Activated CD8-positive, alpha-beta T cell treated with anti-CD3 and anti-CD28 coated beads for 36 hours (primary cell): Measurements from ENCODE around the gene INPP5A. TPM values are rescaled to one million over a fixed set of nuclear protein-coding genes. Genes with fewer than 3 reads are reported as not detected.

Experiments used
- ATAC-seq: fragments of 200-7000 bp; cut with Tn5 transposase; one replicate; pipeline ENCODE4 v1.10.0; 2021; ENCODE audit warnings: mild to moderate bottlenecking, moderate library complexity
- CTCF ChIA-PET: fragments of 350-600 bp; sonication (Branson Sonifier 250); formaldehyde crosslinking; loops from one replicate; lab custom pipeline; 2021; ENCODE audit warnings: antibody characterized with exemption; lab: Charles Lee
- POLR2A ChIA-PET: fragments of 350-600 bp; sonication (Branson Sonifier 250); formaldehyde crosslinking; loops from one replicate; lab custom pipeline; 2021; ENCODE audit warnings: antibody characterized with exemption; lab: Charles Lee
- DNase-seq: peaks from one replicate; pipeline ENCODE4 v3.0.0-alpha.2; 2020
- H3K27ac Mint-ChIP-seq: one replicate; pipeline ENCODE4 v1.8.0; 2021; ENCODE audit warnings: mild to moderate bottlenecking, mixed read lengths
- H3K27me3 Mint-ChIP-seq: one replicate; pipeline ENCODE4 v1.8.0; 2021; ENCODE audit warnings: mixed read lengths
- H3K36me3 Mint-ChIP-seq: one replicate; pipeline ENCODE4 v1.8.0; 2021; ENCODE audit warnings: low read depth, mixed read lengths
- H3K4me1 Mint-ChIP-seq: one replicate; pipeline ENCODE4 v1.8.0; 2021; ENCODE audit warnings: low read depth, mixed read lengths
- H3K4me3 Mint-ChIP-seq: one replicate; pipeline ENCODE4 v1.8.0; 2021; ENCODE audit warnings: mild to moderate bottlenecking, moderate library complexity, mixed read lengths
- H3K9me3 Mint-ChIP-seq: one replicate; pipeline ENCODE4 v1.8.0; 2021; ENCODE audit warnings: mixed read lengths
- intact Hi-C: fragments of 100-400 bp; cut with micrococcal nuclease; formaldehyde crosslinking; loops from one replicate; pipeline ENCODE4 v1.10.0; 2022
- total RNA-seq, 2 experiments: library from RNA; stranded (reverse); gene quantifications; one replicate each; pipeline ENCODE4 v1.2.3, GENCODE V29; 2021
- TF ChIP-seq, protein P1 (sequence below): fragments of 200-600 bp; IDR thresholded peaks from one replicate; pipeline ENCODE4 v1.8.0; 2022; ENCODE audit warnings: antibody characterized with exemption, mild to moderate bottlenecking

INPP5A gene
- total RNA-seq, 2 experiments from 2014 or later, result 9.6 to 10.4 TPM

DNA sequence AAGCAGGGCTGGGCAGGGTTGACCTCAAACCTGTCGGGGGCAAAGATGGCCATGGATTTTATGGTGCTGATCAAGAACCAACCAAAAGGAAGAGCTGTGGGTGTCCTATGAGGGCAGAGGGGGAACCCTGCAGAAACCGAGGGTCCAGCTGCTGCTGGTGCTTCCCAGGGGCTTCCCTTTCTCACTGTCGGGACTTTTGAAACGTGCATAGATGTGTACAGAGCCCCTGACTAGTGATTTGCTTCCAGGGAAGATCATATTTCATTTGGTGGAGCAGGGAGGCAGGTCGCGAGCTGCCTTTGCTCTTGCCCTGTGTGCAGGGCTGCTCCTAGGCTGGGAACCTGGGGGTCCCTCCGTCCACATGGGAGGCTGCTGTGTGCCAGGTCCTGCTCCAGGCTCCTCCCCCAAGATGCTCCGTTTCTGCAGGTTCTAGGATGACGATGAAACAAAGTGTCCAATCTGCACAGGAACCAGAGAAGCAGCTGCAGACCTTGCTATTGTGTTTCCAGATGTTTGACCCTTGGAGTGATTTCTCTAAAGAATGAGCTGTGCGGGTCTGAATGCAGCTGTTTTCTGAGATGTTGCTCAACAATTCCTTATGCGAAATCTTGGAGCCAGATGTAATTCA is 9.4 kb upstream of the INPP5A start:
- Mint-ChIP-seq H3K9me3 (peaks cover 13% of the 10 kb centered on the region), H3K27ac (no peak overlapping the region), H3K36me3 (peaks cover 4% of the 10 kb centered on the region), H3K4me1 (no peaks in the 10 kb centered on the region), H3K4me3 (no peak overlapping the region), H3K27me3 (peaks cover 12% of the 10 kb centered on the region)
- DNase-seq (no peak), ATAC-seq (no peak)
- ChIA-PET CTCF (no interaction called here), POLR2A (interaction anchor here (0.9 kb wide), 1 partner anchor 147 kb away, joined by 3 read pairs; no protein-coding TSS in a partner anchor)
- intact Hi-C loops, result no loop called here
- TF ChIP-seq, protein P1, sequence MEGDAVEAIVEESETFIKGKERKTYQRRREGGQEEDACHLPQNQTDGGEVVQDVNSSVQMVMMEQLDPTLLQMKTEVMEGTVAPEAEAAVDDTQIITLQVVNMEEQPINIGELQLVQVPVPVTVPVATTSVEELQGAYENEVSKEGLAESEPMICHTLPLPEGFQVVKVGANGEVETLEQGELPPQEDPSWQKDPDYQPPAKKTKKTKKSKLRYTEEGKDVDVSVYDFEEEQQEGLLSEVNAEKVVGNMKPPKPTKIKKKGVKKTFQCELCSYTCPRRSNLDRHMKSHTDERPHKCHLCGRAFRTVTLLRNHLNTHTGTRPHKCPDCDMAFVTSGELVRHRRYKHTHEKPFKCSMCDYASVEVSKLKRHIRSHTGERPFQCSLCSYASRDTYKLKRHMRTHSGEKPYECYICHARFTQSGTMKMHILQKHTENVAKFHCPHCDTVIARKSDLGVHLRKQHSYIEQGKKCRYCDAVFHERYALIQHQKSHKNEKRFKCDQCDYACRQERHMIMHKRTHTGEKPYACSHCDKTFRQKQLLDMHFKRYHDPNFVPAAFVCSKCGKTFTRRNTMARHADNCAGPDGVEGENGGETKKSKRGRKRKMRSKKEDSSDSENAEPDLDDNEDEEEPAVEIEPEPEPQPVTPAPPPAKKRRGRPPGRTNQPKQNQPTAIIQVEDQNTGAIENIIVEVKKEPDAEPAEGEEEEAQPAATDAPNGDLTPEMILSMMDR, result no peak

GRCh38 chr10:132532179-132532578 is 5.4 kb upstream of the INPP5A start:
- no peak overlapping the region for H3K4me3 Mint-ChIP-seq
- peaks cover 4% of the 10 kb centered on the region for H3K36me3 Mint-ChIP-seq
- H3K27me3 Mint-ChIP-seq, result peaks cover 10% of the 10 kb centered on the region
- intact Hi-C loops, result no loop called here
- ChIA-PET CTCF (no interaction called here), POLR2A (interaction anchor here (0.5 to 0.9 kb wide), 2 partner anchors 35 to 221 kb away, joined by 3 read pairs; no protein-coding TSS in a partner anchor)
- TF ChIP-seq, protein P1, result no peak
- H3K27ac Mint-ChIP-seq, result no peak overlapping the region
- peaks cover 13% of the 10 kb centered on the region for H3K9me3 Mint-ChIP-seq
- DNase-seq, result no peak
- ATAC-seq, result no peak
- H3K4me1 Mint-ChIP-seq, result peaks cover 13% of the 10 kb centered on the region

DNA sequence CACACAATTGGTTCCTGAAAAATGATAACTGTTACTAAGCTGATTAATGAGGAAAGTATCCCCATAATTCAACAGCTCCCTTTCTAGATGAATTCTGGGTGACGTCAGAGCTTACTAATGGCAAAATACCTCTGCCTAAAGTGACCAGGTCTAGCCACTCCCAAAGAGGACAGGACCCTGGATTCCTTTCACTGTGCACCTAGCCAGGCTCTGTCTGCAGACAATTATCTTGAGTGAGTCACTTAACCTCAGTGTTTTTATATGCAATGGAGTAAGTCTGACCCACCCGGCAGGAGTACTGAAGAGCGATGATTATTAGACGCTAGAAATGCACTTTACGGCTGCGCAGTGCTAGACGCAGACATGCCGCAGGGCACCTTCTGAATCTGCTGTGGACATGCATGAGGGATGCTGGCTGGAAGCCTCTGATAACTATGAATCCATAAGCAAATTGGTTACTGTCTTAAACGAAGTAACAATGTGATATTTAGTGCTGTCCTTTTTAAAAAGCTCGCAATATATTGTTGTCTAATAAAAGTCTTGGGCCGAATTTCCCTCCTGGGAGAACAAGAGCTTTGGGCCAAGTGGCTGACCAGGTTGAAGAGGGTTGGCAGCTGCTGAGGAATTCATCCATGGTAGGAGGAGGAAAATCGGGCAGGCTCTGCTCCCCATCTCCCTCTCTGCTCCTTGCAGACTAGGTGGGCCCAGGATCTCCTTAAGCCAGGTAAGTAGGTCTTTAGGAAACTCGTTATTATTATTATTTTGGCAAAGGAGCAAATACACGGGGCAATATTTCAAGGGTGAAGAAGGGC is 4.6 kb upstream of the INPP5A start:
- peaks cover 8% of the 10 kb centered on the region for H3K27me3 Mint-ChIP-seq
- no peak overlapping the region for H3K27ac Mint-ChIP-seq
- intact Hi-C loops, result no loop called here
- CTCF ChIA-PET, result no interaction called here
- POLR2A ChIA-PET, result no interaction called here
- H3K4me1 Mint-ChIP-seq, result peaks cover 13% of the 10 kb centered on the region
- H3K36me3 Mint-ChIP-seq, result peaks cover 4% of the 10 kb centered on the region
- no peak for DNase-seq
- ATAC-seq, result no peak
- no peak overlapping the region for H3K4me3 Mint-ChIP-seq
- TF ChIP-seq, protein P1, result no peak
- peaks cover 13% of the 10 kb centered on the region for H3K9me3 Mint-ChIP-seq

DNA sequence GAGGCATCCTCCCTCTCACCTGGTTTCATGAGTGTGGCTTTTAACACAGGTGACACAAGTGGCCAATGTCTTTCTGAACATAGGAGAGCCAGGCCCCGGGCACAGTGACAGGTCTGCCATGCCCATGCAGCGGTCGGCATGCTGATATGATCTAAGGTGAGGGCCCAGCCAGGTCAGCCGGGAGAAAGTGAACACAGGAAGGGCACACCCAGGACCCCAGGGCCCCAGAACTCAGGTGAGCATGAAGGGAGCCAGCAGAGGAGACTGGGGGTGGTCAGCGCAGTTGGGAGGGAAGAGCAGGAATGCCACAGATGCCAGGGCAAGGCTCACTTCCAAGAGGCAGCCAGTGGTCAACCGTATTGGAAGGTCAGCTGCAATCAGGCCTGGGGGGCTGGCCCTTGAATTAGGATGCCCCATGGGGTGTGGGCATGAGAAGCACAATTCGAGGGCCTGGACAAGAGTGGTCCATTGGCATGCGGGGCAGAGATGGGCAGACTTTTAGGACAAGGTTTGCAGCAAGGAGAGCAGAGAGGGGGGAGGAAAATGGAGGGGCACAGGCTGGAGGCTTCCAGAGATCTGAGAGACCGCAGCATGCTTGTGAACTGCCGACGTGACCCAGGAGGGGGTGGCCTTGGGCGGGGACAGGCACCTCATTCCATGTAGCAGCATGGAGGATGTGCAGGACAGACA is 3.9 kb upstream of the INPP5A start:
- peaks cover 18% of the 10 kb centered on the region for H3K4me1 Mint-ChIP-seq
- ATAC-seq, result no peak
- H3K27ac Mint-ChIP-seq, result no peak overlapping the region
- no peak overlapping the region for H3K4me3 Mint-ChIP-seq
- H3K9me3 Mint-ChIP-seq, result peaks cover 9% of the 10 kb centered on the region
- POLR2A ChIA-PET, result no interaction called here
- H3K36me3 Mint-ChIP-seq, result peaks cover 4% of the 10 kb centered on the region
- TF ChIP-seq, protein P1, result no peak
- DNase-seq, result no peak
- peaks cover 5% of the 10 kb centered on the region for H3K27me3 Mint-ChIP-seq
- CTCF ChIA-PET, result no interaction called here
- intact Hi-C loops, result no loop called here
